Right cardiac atrium (tissue), 5 donors: Measurements from ENCODE around the gene GPR146. TPM values are rescaled to one million over a fixed set of nuclear protein-coding genes. Genes with fewer than 3 reads are reported as not detected.
A peak's percentile ranks its signal among the peaks of the same experiment; 100 is the strongest.

Experiments used
- ATAC-seq, 2 donors: fragments of 200-7000 bp; cut with Tn5 transposase; one replicate each; pipeline versions ENCODE4 v1.8.0 to v1.9.1; 2020; ENCODE audit warnings: moderate library complexity in 2 of 2, mild to moderate bottlenecking in 1 of 2
- DNase-seq, 3 donors: peaks; one replicate each; pipeline ENCODE4 v3.0.0-alpha.2; 2020
- H3K27ac ChIP-seq: one replicate; pipeline ENCODE4 v1.5.1; 2013; ENCODE audit warnings: mild to moderate bottlenecking, low read length, control low read depth, moderate library complexity
- H3K27me3 ChIP-seq: one replicate; pipeline ENCODE4 v1.6.1; 2013; ENCODE audit not compliant: control insufficient read depth, insufficient read depth
- H3K4me1 ChIP-seq: one replicate; pipeline ENCODE4 v1.6.1; 2013; ENCODE audit warnings: low read length; ENCODE audit not compliant: control insufficient read depth, insufficient read depth
- H3K4me3 ChIP-seq: one replicate; pipeline ENCODE4 v1.5.1; 2013; ENCODE audit warnings: low read length, control low read depth
- H3K9me3 ChIP-seq: one replicate; pipeline ENCODE4 v1.6.1; 2013; ENCODE audit warnings: low read length; ENCODE audit not compliant: control insufficient read depth
- WGBS: extraction: QIAGEN DNeasy Blood & Tissue Kit; methylation state at CpG from one replicate; pipeline ENCODE4 v1.1.7; 2013; 5-methylcytosine and 5-hydroxymethylcytosine counted together
- intact Hi-C, 4 donors: fragments of 100-400 bp; cut with DNase I; formaldehyde crosslinking; loops; one replicate each; pipeline versions ENCODE4 v1.11.0 to v1.14.0; 2022 to 2023
- polyA plus RNA-seq: library from polyadenylated mRNA; stranded (reverse); fragments of 200-250 nt; gene quantifications from one replicate; pipeline ENCODE4 v1.2.3, GENCODE V29; 2013
- total RNA-seq, 4 donors: library from RNA; stranded (reverse); fragmentation: NEBNext Ultra II Directional; extraction: Animal tissue kit (Norgen Biotek cat#: 25700); gene quantifications; one replicate each; pipeline ENCODE4 v1.2.1, GENCODE V29; 2021
- donor health status: healthy with polysubstance abuse.
- donor health status: DM: no; HTN: yes; CAD: no.
- donor health status: DM: no; HTN: no; CAD: no.
- donor health status: DM: no; HTN: yes; CAD: no; lungs with severe emphysema.
- donor health status: DM: yes; HTN: yes; CAD: no.

The GPR146 gene
- total and polyA plus RNA-seq, 5 donors = 4.2 to 19.7 (median 17.3) TPM

- no peak overlapping the region for H3K4me3 ChIP-seq
- ATAC-seq (no peak), DNase-seq (no peak)
- intact Hi-C loops = loop anchor here in 1 of 4 donors (5.0 kb wide), 1 partner anchor 50 kb away; no protein-coding TSS in a partner anchor
- H3K9me3 ChIP-seq = no peaks in the 10 kb centered on the region
- H3K27me3 ChIP-seq = no peaks in the 10 kb centered on the region
- no peaks in the 10 kb centered on the region for H3K4me1 ChIP-seq
- WGBS = 82% methylated on average over 32 of the region's 32 CpGs
- H3K27ac ChIP-seq = no peak overlapping the region
These were observed 32.2 kb upstream of the GPR146 start for GRCh38 chr7:1012004-1012715.

- no peaks in the 10 kb centered on the region for H3K9me3 ChIP-seq
- DNase-seq = no peak
- no peak overlapping the region for H3K4me3 ChIP-seq
- ATAC-seq = no peak
- H3K4me1 ChIP-seq = no peaks in the 10 kb centered on the region
- intact Hi-C loops = loop anchor here in 1 of 4 donors (5.0 kb wide), 1 partner anchor 50 kb away; no protein-coding TSS in a partner anchor
- H3K27me3 ChIP-seq = no peaks in the 10 kb centered on the region
- H3K27ac ChIP-seq = no peak overlapping the region
- WGBS = 87% methylated on average over 30 of the region's 30 CpGs
These were observed 31.6 kb upstream of the GPR146 start for GRCh38 chr7:1012716-1013095.

- DNase-seq = no peak
- no peak for ATAC-seq
- Histone ChIP-seq H3K27me3 (no peaks in the 10 kb centered on the region), H3K27ac (no peak overlapping the region), H3K9me3 (no peaks in the 10 kb centered on the region), H3K4me1 (no peaks in the 10 kb centered on the region), H3K4me3 (no peak overlapping the region)
- intact Hi-C loops = loop anchor here in 1 of 4 donors (5.0 kb wide), 1 partner anchor 49 kb away; no protein-coding TSS in a partner anchor
- 70% methylated on average over 11 of the region's 11 CpGs for WGBS
These were observed 30.8 kb upstream of the GPR146 start for GRCh38 chr7:1013581-1013980.

GRCh38 chr7:1014681-1015080 lies 29.7 kb upstream of the GPR146 start:
- DNase-seq = peak in 1 of 3 donors; percentile 27
- intact Hi-C loops = loop anchor here in 1 of 4 donors (5.0 kb wide), 1 partner anchor 48 kb away; no protein-coding TSS in a partner anchor
- WGBS = 91% methylated on average over 20 of the region's 20 CpGs

GRCh38 chr7:1015196-1016121 lies 28.9 kb upstream of the GPR146 start:
- intact Hi-C loops = no loop called here
- Histone ChIP-seq H3K27me3 (no peaks in the 10 kb centered on the region), H3K4me1 (no peaks in the 10 kb centered on the region), H3K4me3 (no peak overlapping the region), H3K27ac (no peak overlapping the region), H3K9me3 (no peaks in the 10 kb centered on the region)
- WGBS = 73% methylated on average over 28 of the region's 28 CpGs
- peak in 1 of 3 donors; percentile 55 for DNase-seq
- ATAC-seq = peak in 1 of 2 donors; percentile 30

More at GRCh38 chr7:1014681-1015080, 29.7 kb upstream of the GPR146 start:
- H3K9me3 ChIP-seq = no peaks in the 10 kb centered on the region
- H3K27ac ChIP-seq = no peak overlapping the region
- no peak for ATAC-seq
- no peak overlapping the region for H3K4me3 ChIP-seq
- no peaks in the 10 kb centered on the region for H3K4me1 ChIP-seq
- no peaks in the 10 kb centered on the region for H3K27me3 ChIP-seq

GRCh38 chr7:1016577-1017531 lies 27.5 kb upstream of the GPR146 start:
- 92% methylated on average over 51 of the region's 51 CpGs for WGBS
- intact Hi-C loops = no loop called here
- no peak overlapping the region for H3K27ac ChIP-seq
- ATAC-seq (no peak), DNase-seq (peak in 1 of 3 donors; percentile 35)
- no peak overlapping the region for H3K4me3 ChIP-seq
- H3K27me3 ChIP-seq = no peaks in the 10 kb centered on the region
- H3K4me1 ChIP-seq = no peaks in the 10 kb centered on the region
- H3K9me3 ChIP-seq = no peaks in the 10 kb centered on the region

- intact Hi-C loops = no loop called here
- Histone ChIP-seq H3K27ac (no peak overlapping the region), H3K4me3 (no peak overlapping the region), H3K9me3 (no peaks in the 10 kb centered on the region), H3K27me3 (no peaks in the 10 kb centered on the region), H3K4me1 (no peaks in the 10 kb centered on the region)
- 92% methylated on average over 34 of the region's 34 CpGs for WGBS
- DNase-seq = peak in 1 of 3 donors; percentile 30
- ATAC-seq = no peak
These were observed 26.6 kb upstream of the GPR146 start for GRCh38 chr7:1017586-1018333.

GRCh38 chr7:1018334-1018695 lies 26.0 kb upstream of the GPR146 start:
- no peaks in the 10 kb centered on the region for H3K9me3 ChIP-seq
- no peak overlapping the region for H3K4me3 ChIP-seq
- no peak overlapping the region for H3K27ac ChIP-seq
- WGBS = 89% methylated on average over 13 of the region's 13 CpGs
- DNase-seq = peak in 1 of 3 donors; percentile 49
- H3K27me3 ChIP-seq = no peaks in the 10 kb centered on the region
- intact Hi-C loops = no loop called here
- H3K4me1 ChIP-seq = no peaks in the 10 kb centered on the region
- no peak for ATAC-seq

- H3K4me3 ChIP-seq = no peak overlapping the region
- no peak overlapping the region for H3K27ac ChIP-seq
- 84% methylated on average over 14 of the region's 14 CpGs for WGBS
- H3K4me1 ChIP-seq = no peaks in the 10 kb centered on the region
- intact Hi-C loops = no loop called here
- peak in 1 of 3 donors; percentile 42 for DNase-seq
- no peaks in the 10 kb centered on the region for H3K27me3 ChIP-seq
- no peaks in the 10 kb centered on the region for H3K9me3 ChIP-seq
- no peak for ATAC-seq
These were observed 25.0 kb upstream of the GPR146 start for GRCh38 chr7:1019255-1019785.
